ENCODE results near the gene TMCO5A. TPM values are rescaled to one million over a fixed set of nuclear protein-coding genes. Genes with fewer than 3 reads are reported as not detected.

TMCO5A gene
- total RNA-seq, 2 donors from 2014 or later, result not detected

DNA sequence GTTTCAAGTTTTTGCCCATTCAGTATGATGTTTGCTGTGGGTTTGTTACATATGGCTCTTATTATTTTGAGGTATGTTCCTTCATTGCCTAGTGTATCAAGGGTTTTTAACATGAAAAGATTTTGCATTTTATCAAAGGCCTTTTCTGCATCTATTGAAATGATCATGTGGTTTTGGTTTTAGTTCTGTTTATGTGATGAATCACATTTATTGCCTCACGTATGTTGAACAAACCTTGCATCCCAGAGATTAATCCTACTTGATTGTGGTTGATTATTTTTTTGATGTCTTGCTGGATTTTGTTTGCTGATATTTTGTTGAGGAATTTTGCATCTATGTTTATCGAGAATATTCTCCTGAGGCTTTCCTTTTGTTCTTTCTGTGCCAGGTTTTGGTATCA is 39.4 kb downstream of the TMCO5A start:
- Histone ChIP-seq H3K9ac (ENCODE audit: extremely low read depth, low read length, poor library complexity, severe bottlenecking) (no peak overlapping the region), H3K4me1 (ENCODE audit: control insufficient read depth, insufficient read depth, low read length) (no peaks in the 10 kb centered on the region), H3K27me3 (ENCODE audit: control insufficient read depth, insufficient read depth, low read length, poor library complexity, severe bottlenecking) (no peaks in the 10 kb centered on the region), H3K4me3 (ENCODE audit: low read length) (no peak overlapping the region), H3K27ac (ENCODE audit: low read depth, low read length) (no peak overlapping the region), H3K9me3 (ENCODE audit: control insufficient read depth, low read length) (peaks cover 5% of the 10 kb centered on the region), H3K36me3 (ENCODE audit: control insufficient read depth, insufficient read depth, low read length) (no peaks in the 10 kb centered on the region)
- H3K4me3 Mint-ChIP-seq, result no peak overlapping the region
- 88 to 95% methylated on average over 2 of the region's 2 CpGs for WGBS, 2 experiments (ENCODE audit: insufficient coverage in 1 of 2, insufficient read length in 1 of 2)
- no peak for DNase-seq
- no peaks in the 10 kb centered on the region for H3K27me3 Mint-ChIP-seq (ENCODE audit: insufficient read depth)
- H3K4me1 Mint-ChIP-seq, result no peaks in the 10 kb centered on the region
- TF ChIP-seq, protein P1, sequence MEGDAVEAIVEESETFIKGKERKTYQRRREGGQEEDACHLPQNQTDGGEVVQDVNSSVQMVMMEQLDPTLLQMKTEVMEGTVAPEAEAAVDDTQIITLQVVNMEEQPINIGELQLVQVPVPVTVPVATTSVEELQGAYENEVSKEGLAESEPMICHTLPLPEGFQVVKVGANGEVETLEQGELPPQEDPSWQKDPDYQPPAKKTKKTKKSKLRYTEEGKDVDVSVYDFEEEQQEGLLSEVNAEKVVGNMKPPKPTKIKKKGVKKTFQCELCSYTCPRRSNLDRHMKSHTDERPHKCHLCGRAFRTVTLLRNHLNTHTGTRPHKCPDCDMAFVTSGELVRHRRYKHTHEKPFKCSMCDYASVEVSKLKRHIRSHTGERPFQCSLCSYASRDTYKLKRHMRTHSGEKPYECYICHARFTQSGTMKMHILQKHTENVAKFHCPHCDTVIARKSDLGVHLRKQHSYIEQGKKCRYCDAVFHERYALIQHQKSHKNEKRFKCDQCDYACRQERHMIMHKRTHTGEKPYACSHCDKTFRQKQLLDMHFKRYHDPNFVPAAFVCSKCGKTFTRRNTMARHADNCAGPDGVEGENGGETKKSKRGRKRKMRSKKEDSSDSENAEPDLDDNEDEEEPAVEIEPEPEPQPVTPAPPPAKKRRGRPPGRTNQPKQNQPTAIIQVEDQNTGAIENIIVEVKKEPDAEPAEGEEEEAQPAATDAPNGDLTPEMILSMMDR (conservative IDR thresholded peaks at IDR 0.05), result no peak
- peaks cover 10% of the 10 kb centered on the region for H3K9me3 Mint-ChIP-seq
- H3K27ac Mint-ChIP-seq, result no peak overlapping the region
- no peaks in the 10 kb centered on the region for H3K36me3 Mint-ChIP-seq (ENCODE audit: low read depth)

DNA sequence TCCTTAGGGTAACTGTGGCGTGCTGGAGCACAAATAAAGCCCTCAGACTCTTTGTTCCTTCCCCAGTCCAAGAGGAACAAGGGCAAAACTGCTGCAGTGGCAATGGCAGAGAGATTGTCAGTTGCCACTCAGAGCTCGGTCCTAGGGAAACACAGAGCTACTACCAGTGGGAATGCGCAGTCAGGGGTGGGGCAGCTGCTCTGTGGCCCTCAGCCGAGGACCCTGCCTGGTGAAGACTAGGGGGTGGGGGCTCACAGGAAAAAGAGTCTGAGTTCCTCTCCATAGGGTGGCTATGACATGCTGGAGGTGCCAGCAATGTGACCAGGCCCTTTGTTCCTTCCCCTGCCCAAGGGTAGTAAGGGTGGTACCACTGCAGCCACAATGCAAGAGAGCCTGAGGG is 43.8 kb downstream of the TMCO5A start:
- DNase-seq, result no peak
- Mint-ChIP-seq H3K27me3 (ENCODE audit: insufficient read depth) (no peaks in the 10 kb centered on the region), H3K27ac (no peak overlapping the region), H3K4me1 (no peaks in the 10 kb centered on the region), H3K4me3 (no peak overlapping the region), H3K9me3 (no peaks in the 10 kb centered on the region), H3K36me3 (ENCODE audit: low read depth) (no peaks in the 10 kb centered on the region)
- no peak overlapping the region for H3K4me3 ChIP-seq (ENCODE audit: low read length)
- H3K9ac ChIP-seq (ENCODE audit: extremely low read depth, low read length, poor library complexity, severe bottlenecking), result no peak overlapping the region
- H3K9me3 ChIP-seq (ENCODE audit: control insufficient read depth, low read length), result no peaks in the 10 kb centered on the region
- TF ChIP-seq, protein P1 (conservative IDR thresholded peaks at IDR 0.05), result no peak
- no peaks in the 10 kb centered on the region for H3K36me3 ChIP-seq (ENCODE audit: control insufficient read depth, insufficient read depth, low read length)
- H3K27ac ChIP-seq (ENCODE audit: low read depth, low read length), result no peak overlapping the region
- no peaks in the 10 kb centered on the region for H3K27me3 ChIP-seq (ENCODE audit: control insufficient read depth, insufficient read depth, low read length, poor library complexity, severe bottlenecking)
- 92 to 97% methylated on average over 2 to 4 of the region's 4 CpGs for WGBS, 2 experiments (ENCODE audit: insufficient coverage in 1 of 2, insufficient read length in 1 of 2)
- no peaks in the 10 kb centered on the region for H3K4me1 ChIP-seq (ENCODE audit: control insufficient read depth, insufficient read depth, low read length)

DNA sequence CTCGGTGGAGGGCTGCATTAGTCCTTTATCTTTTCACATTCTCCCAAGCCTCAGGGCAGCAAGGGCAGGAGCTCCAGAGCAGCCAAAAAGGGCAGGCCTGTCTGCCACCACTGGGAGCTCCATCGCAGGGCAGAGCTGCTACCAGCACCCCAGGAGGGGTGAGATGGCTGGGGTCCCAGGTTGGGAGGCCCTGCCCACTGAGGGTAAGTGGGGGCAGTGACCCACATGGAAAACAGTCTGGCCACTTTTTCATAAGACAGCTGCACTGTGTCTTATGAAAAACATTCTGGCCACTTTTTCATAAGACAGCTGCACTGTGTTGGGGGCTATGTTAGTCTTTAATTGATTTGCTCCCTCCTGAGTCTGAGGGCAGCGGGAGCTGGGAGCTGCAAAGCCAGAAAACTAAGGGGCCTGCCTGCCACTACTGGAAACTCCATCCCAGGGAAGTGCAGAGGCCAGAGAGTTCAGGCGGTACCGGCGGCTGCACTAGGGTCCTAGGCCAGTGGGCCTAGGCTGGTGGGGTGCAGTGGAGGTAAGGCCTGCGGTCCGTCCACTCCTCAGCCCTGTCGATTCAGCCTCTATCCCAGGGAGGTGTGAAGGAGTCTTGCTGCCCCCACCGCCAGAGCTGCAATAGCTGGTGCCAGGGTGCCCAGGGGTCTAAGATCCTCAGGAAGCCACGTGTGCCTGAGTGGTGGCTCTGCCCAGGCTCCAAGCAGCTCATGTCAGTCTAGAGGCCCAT is 45.4 kb downstream of the TMCO5A start:
- 89 to 93% methylated on average over 7 to 11 of the region's 11 CpGs for WGBS, 2 experiments (ENCODE audit: insufficient coverage in 1 of 2, insufficient read length in 1 of 2)
- H3K36me3 ChIP-seq (ENCODE audit: control insufficient read depth, insufficient read depth, low read length), result no peaks in the 10 kb centered on the region
- H3K27ac Mint-ChIP-seq, result no peak overlapping the region
- no peak overlapping the region for H3K4me3 Mint-ChIP-seq
- H3K27me3 Mint-ChIP-seq (ENCODE audit: insufficient read depth), result no peaks in the 10 kb centered on the region
- H3K36me3 Mint-ChIP-seq (ENCODE audit: low read depth), result no peaks in the 10 kb centered on the region
- TF ChIP-seq, protein P1 (conservative IDR thresholded peaks at IDR 0.05), result no peak
- no peak overlapping the region for H3K27ac ChIP-seq (ENCODE audit: low read depth, low read length)
- H3K4me1 Mint-ChIP-seq, result no peaks in the 10 kb centered on the region
- no peaks in the 10 kb centered on the region for H3K4me1 ChIP-seq (ENCODE audit: control insufficient read depth, insufficient read depth, low read length)
- H3K9ac ChIP-seq (ENCODE audit: extremely low read depth, low read length, poor library complexity, severe bottlenecking), result no peak overlapping the region
- no peaks in the 10 kb centered on the region for H3K9me3 Mint-ChIP-seq
- DNase-seq, result no peak
- H3K27me3 ChIP-seq (ENCODE audit: control insufficient read depth, insufficient read depth, low read length, poor library complexity, severe bottlenecking), result no peaks in the 10 kb centered on the region
- no peaks in the 10 kb centered on the region for H3K9me3 ChIP-seq (ENCODE audit: control insufficient read depth, low read length)
- H3K4me3 ChIP-seq (ENCODE audit: low read length), result no peak overlapping the region
